Activated CD8-positive, alpha-beta memory T cell treated with anti-CD3 and anti-CD28 coated beads, Interleukin-2, amount 10 ng/mL, durations not matched to agents 7 days and 5 days (primary cell): ENCODE data around the gene DGKE. TPM values are rescaled to one million over a fixed set of nuclear protein-coding genes. Genes with fewer than 3 reads are reported as not detected.

ENCODE experiments used
- ATAC-seq: fragments of 150-1000 bp; cut with Tn5 transposase; one replicate; pipeline ENCODE4 v1.10.0; 2021; ENCODE audit warnings: moderate library complexity
- CTCF ChIA-PET: fragments of 350-600 bp; sonication (Branson Sonifier 250); formaldehyde crosslinking; loops from one replicate; lab custom pipeline; 2021; ENCODE audit warnings: antibody characterized with exemption; lab: Charles Lee
- DNase-seq: peaks from one replicate; pipeline ENCODE4 v3.0.0-alpha.2; 2020
- H3K27ac Mint-ChIP-seq: one replicate; pipeline ENCODE4 v1.8.0; 2021; ENCODE audit warnings: mild to moderate bottlenecking, mixed read lengths
- H3K27me3 Mint-ChIP-seq: one replicate; pipeline ENCODE4 v1.8.0; 2021; ENCODE audit warnings: mixed read lengths
- H3K36me3 Mint-ChIP-seq: one replicate; pipeline ENCODE4 v1.8.0; 2021; ENCODE audit warnings: mild to moderate bottlenecking, mixed read lengths
- H3K4me1 Mint-ChIP-seq: one replicate; pipeline ENCODE4 v1.8.0; 2021; ENCODE audit warnings: mixed read lengths
- H3K4me3 Mint-ChIP-seq: one replicate; pipeline ENCODE4 v1.8.0; 2021; ENCODE audit warnings: mild to moderate bottlenecking, moderate library complexity, mixed read lengths
- H3K9me3 Mint-ChIP-seq: one replicate; pipeline ENCODE4 v1.8.0; 2022; ENCODE audit warnings: low read depth, mixed read lengths
- total RNA-seq, 2 experiments: library from RNA; stranded (reverse); gene quantifications; one replicate each; pipeline ENCODE4 v1.2.3, GENCODE V29; 2021

The DGKE gene
- total RNA-seq, 2 experiments from 2014 or later = 30.6 to 36.4 TPM

- CTCF ChIA-PET = interaction anchor here (0.7 to 2.5 kb wide), 3 partner anchors 10 to 68 kb away, joined by 3 to 8 read pairs (median 4); no protein-coding TSS in a partner anchor
- no peaks in the 10 kb centered on the region for H3K27me3 Mint-ChIP-seq
- H3K36me3 Mint-ChIP-seq = peaks cover 97% of the 10 kb centered on the region
- DNase-seq (no peak), ATAC-seq (no peak)
- peak overlapping the region; percentile 6 for H3K27ac Mint-ChIP-seq
- H3K4me1 Mint-ChIP-seq = peaks cover 7% of the 10 kb centered on the region
- no peak overlapping the region for H3K4me3 Mint-ChIP-seq
- peaks cover 9% of the 10 kb centered on the region for H3K9me3 Mint-ChIP-seq
Observed at GRCh38 chr17:56890906-56891674, 57.1 kb downstream of the DGKE start.

GRCh38 chr17:56891751-56892150, 57.8 kb downstream of the DGKE start:
- CTCF ChIA-PET = interaction anchor here (0.7 to 2.5 kb wide), 2 partner anchors 22 to 45 kb away, joined by 3 to 8 read pairs; no protein-coding TSS in a partner anchor
- no peak overlapping the region for H3K4me3 Mint-ChIP-seq
- no peak for DNase-seq
- peaks cover 9% of the 10 kb centered on the region for H3K9me3 Mint-ChIP-seq
- H3K36me3 Mint-ChIP-seq = peaks cover 95% of the 10 kb centered on the region
- no peaks in the 10 kb centered on the region for H3K27me3 Mint-ChIP-seq
- peaks cover 7% of the 10 kb centered on the region for H3K4me1 Mint-ChIP-seq
- peak; percentile 36 for ATAC-seq
- H3K27ac Mint-ChIP-seq = no peak overlapping the region

- Mint-ChIP-seq H3K9me3 (peaks cover 9% of the 10 kb centered on the region), H3K27ac (no peak overlapping the region), H3K4me1 (peaks cover 5% of the 10 kb centered on the region), H3K4me3 (no peak overlapping the region), H3K27me3 (no peaks in the 10 kb centered on the region), H3K36me3 (peaks cover 94% of the 10 kb centered on the region)
- DNase-seq (no peak), ATAC-seq (no peak)
- CTCF ChIA-PET = interaction anchor here (0.7 to 2.5 kb wide), 2 partner anchors 22 to 44 kb away, joined by 3 to 8 read pairs; no protein-coding TSS in a partner anchor
Observed at GRCh38 chr17:56892333-56892732, 58.4 kb downstream of the DGKE start.

- no peak for ATAC-seq
- Mint-ChIP-seq H3K36me3 (peaks cover 95% of the 10 kb centered on the region), H3K4me3 (no peak overlapping the region), H3K4me1 (peaks cover 7% of the 10 kb centered on the region), H3K27ac (no peak overlapping the region), H3K27me3 (no peaks in the 10 kb centered on the region), H3K9me3 (peaks cover 9% of the 10 kb centered on the region)
- DNase-seq = no peak
- CTCF ChIA-PET = interaction anchor here (0.8 to 2.5 kb wide), 2 partner anchors 12 to 23 kb away, joined by 3 to 8 read pairs; no protein-coding TSS in a partner anchor
Observed at GRCh38 chr17:56893503-56893902, 59.6 kb downstream of the DGKE start.

GRCh38 chr17:56894859-56895455, 61.0 kb downstream of the DGKE start:
- no peak for ATAC-seq
- H3K4me3 Mint-ChIP-seq = no peak overlapping the region
- CTCF ChIA-PET = interaction anchor here (0.7 kb wide), 1 partner anchor 24 kb away, joined by 3 read pairs; no protein-coding TSS in a partner anchor
- peaks cover 12% of the 10 kb centered on the region for H3K4me1 Mint-ChIP-seq
- peaks cover 4% of the 10 kb centered on the region for H3K9me3 Mint-ChIP-seq
- H3K36me3 Mint-ChIP-seq = peaks cover 92% of the 10 kb centered on the region
- no peaks in the 10 kb centered on the region for H3K27me3 Mint-ChIP-seq
- H3K27ac Mint-ChIP-seq = no peak overlapping the region
- DNase-seq = no peak

GRCh38 chr17:56896217-56896967, 62.4 kb downstream of the DGKE start:
- H3K27ac Mint-ChIP-seq = no peak overlapping the region
- no peak overlapping the region for H3K4me3 Mint-ChIP-seq
- peaks cover 89% of the 10 kb centered on the region for H3K36me3 Mint-ChIP-seq
- CTCF ChIA-PET = no interaction called here
- peaks cover 19% of the 10 kb centered on the region for H3K4me1 Mint-ChIP-seq
- DNase-seq (no peak), ATAC-seq (no peak)
- H3K9me3 Mint-ChIP-seq = peaks cover 4% of the 10 kb centered on the region
- no peaks in the 10 kb centered on the region for H3K27me3 Mint-ChIP-seq

- DNase-seq (no peak), ATAC-seq (no peak)
- CTCF ChIA-PET = no interaction called here
- H3K27ac Mint-ChIP-seq = no peak overlapping the region
- H3K4me3 Mint-ChIP-seq = no peak overlapping the region
- H3K27me3 Mint-ChIP-seq = no peaks in the 10 kb centered on the region
- peaks cover 89% of the 10 kb centered on the region for H3K36me3 Mint-ChIP-seq
- H3K4me1 Mint-ChIP-seq = peaks cover 21% of the 10 kb centered on the region
- peaks cover 4% of the 10 kb centered on the region for H3K9me3 Mint-ChIP-seq
Observed at GRCh38 chr17:56896968-56897359, 63.0 kb downstream of the DGKE start.

- no peaks in the 10 kb centered on the region for H3K9me3 Mint-ChIP-seq
- ATAC-seq (no peak), DNase-seq (no peak)
- H3K36me3 Mint-ChIP-seq = peaks cover 89% of the 10 kb centered on the region
- H3K4me3 Mint-ChIP-seq = no peak overlapping the region
- no peaks in the 10 kb centered on the region for H3K27me3 Mint-ChIP-seq
- no peak overlapping the region for H3K27ac Mint-ChIP-seq
- peaks cover 26% of the 10 kb centered on the region for H3K4me1 Mint-ChIP-seq
- CTCF ChIA-PET = no interaction called here
Observed at GRCh38 chr17:56897646-56898424, 63.9 kb downstream of the DGKE start.

- no peaks in the 10 kb centered on the region for H3K27me3 Mint-ChIP-seq
- no peaks in the 10 kb centered on the region for H3K9me3 Mint-ChIP-seq
- no peak overlapping the region for H3K4me3 Mint-ChIP-seq
- no peak overlapping the region for H3K27ac Mint-ChIP-seq
- H3K36me3 Mint-ChIP-seq = peaks cover 85% of the 10 kb centered on the region
- no peak for DNase-seq
- CTCF ChIA-PET = interaction anchor here (1.2 to 1.6 kb wide), 2 partner anchors 10 to 41 kb away, joined by 3 to 4 read pairs; no protein-coding TSS in a partner anchor
- H3K4me1 Mint-ChIP-seq = peaks cover 26% of the 10 kb centered on the region
- no peak for ATAC-seq
Observed at GRCh38 chr17:56898874-56899273, 64.9 kb downstream of the DGKE start.

- CTCF ChIA-PET = interaction anchor here (1.2 to 1.6 kb wide), 2 partner anchors 9 to 40 kb away, joined by 3 to 4 read pairs; no protein-coding TSS in a partner anchor
- DNase-seq = no peak
- Mint-ChIP-seq H3K9me3 (no peaks in the 10 kb centered on the region), H3K4me1 (peaks cover 30% of the 10 kb centered on the region), H3K27ac (no peak overlapping the region), H3K36me3 (peaks cover 86% of the 10 kb centered on the region), H3K27me3 (no peaks in the 10 kb centered on the region), H3K4me3 (no peak overlapping the region)
- ATAC-seq = no peak
Observed at GRCh38 chr17:56899403-56899802, 65.5 kb downstream of the DGKE start.

- Mint-ChIP-seq H3K36me3 (peaks cover 83% of the 10 kb centered on the region), H3K9me3 (no peaks in the 10 kb centered on the region), H3K4me1 (peaks cover 43% of the 10 kb centered on the region), H3K27ac (no peak overlapping the region), H3K4me3 (no peak overlapping the region), H3K27me3 (no peaks in the 10 kb centered on the region)
- CTCF ChIA-PET = no interaction called here
- ATAC-seq (no peak), DNase-seq (no peak)
Observed at GRCh38 chr17:56902348-56902747, 68.4 kb downstream of the DGKE start.

- no peak for DNase-seq
- H3K9me3 Mint-ChIP-seq = no peaks in the 10 kb centered on the region
- no peak overlapping the region for H3K27ac Mint-ChIP-seq
- H3K27me3 Mint-ChIP-seq = no peaks in the 10 kb centered on the region
- CTCF ChIA-PET = no interaction called here
- no peak overlapping the region for H3K4me3 Mint-ChIP-seq
- peaks cover 51% of the 10 kb centered on the region for H3K4me1 Mint-ChIP-seq
- H3K36me3 Mint-ChIP-seq = peaks cover 83% of the 10 kb centered on the region
- no peak for ATAC-seq
Observed at GRCh38 chr17:56903560-56903959, 69.6 kb downstream of the DGKE start.
